ENCODE results near the gene ARAP3. TPM values are rescaled to one million over a fixed set of nuclear protein-coding genes. Genes with fewer than 3 reads are reported as not detected.

The ARAP3 gene
- total and polyA plus RNA-seq, 9 of the 15 experiments (the other 6 are each of a cell fraction or from before 2014, with no cell fraction given), result 0.83 to 25.7 (median 6.4) TPM

DNA sequence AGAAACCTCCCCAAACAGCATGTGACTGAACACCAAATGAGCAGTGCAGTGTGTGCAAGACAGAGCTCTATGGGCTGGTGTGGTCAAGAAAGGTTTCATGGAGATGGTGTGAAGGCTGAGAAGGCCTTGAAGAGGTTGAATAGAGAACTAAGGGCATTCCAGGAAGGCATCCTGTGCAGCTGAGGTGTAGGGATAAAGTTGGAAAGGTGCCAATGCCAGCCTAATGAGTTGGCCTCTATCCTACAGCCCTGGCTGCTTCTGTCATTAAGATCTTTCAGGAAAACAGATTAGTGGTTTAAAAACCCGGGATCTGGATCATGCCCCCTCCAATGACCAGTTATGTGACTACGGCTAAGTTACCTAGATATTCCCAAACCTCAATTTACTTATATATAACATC is 49.4 kb downstream of the ARAP3 start:
- no peak for FAIRE-seq
- 86% methylated on average over 2 of the region's 2 CpGs for WGBS (ENCODE audit: insufficient coverage, low coverage, missing lambda C conversion rate)

DNA sequence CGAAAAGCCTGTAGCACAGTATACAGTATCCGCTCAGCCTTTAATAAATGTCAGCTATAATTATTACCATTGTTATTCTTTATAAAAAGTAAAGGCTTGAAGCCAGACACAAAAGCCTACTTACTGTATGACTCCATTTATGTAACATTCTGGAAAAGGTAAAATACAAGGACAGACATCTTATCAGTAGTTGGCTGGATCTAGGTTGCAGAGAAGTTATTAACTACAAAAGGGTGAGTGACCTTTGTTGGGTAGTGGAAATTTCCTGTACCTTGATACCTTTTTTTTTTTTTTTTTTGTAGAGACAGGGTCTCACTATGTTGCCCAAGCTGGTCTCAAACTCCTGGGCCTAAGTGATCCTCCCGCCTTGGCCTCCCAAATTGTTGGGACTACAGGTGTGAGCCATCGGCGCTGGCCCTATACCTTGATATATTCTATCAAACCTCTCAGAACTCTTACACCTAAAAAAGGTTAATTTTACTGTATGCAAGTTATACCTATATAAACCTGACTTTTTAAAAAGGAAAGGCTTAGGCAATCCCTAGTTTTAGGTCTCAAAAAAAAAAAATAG is 51.4 kb downstream of the ARAP3 start:
- Histone ChIP-seq H3K4me3 (no peak overlapping the region), H3K9ac (ENCODE audit: insufficient read depth in 1 of 2, low read depth in 2 of 2, low read length in 2 of 2) (no peak overlapping the region), H3K4me2 (ENCODE audit: insufficient read depth, low read length) (no peak overlapping the region), H3K4me1 (replicated peaks in 1 of 2; ENCODE audit: control insufficient read depth in 2 of 2, insufficient read depth in 2 of 2, low read length in 2 of 2) (peaks cover 11 to 25% of the 10 kb centered on the region in 2 experiments), H3K36me3 (ENCODE audit: control insufficient read depth, insufficient read depth, low read length) (peaks cover 91% of the 10 kb centered on the region), H2AFZ (ENCODE audit: low read depth, low read length) (no peak overlapping the region), H3K9me3 (replicated peaks; ENCODE audit: control insufficient read depth, insufficient read depth, low read depth, low read length) (no peaks in the 10 kb centered on the region), H3K79me2 (ENCODE audit: control insufficient read depth, insufficient read depth, low read length) (peaks cover 61% of the 10 kb centered on the region), H3K27ac (ENCODE audit: extremely low read depth, low read depth, low read length) (no peak overlapping the region), H3K9me1 (ENCODE audit: control insufficient read depth, insufficient read depth, low read length) (no peaks in the 10 kb centered on the region), H3K27me3 (ENCODE audit: control insufficient read depth in 2 of 2, insufficient read depth in 2 of 2, low read length in 2 of 2) (no peaks in the 10 kb centered on the region), H4K20me1 (replicated peaks; ENCODE audit: control insufficient read depth, insufficient read depth, low read length) (no peaks in the 10 kb centered on the region)
- DNase-seq (ENCODE audit: extremely low read depth in 1 of 4, low spot score in 3 of 4) (no peak), ATAC-seq (no peak), FAIRE-seq (peak; percentile 15)
- no peak for TF ChIP-seq FIP1L1 (IDR thresholded peaks at IDR 0.05; ENCODE audit: low read depth, low read length, poor library complexity, severe bottlenecking)
- no peak for TF ChIP-seq SRSF7 (optimal IDR thresholded peaks at IDR 0.05; ENCODE audit: low read depth, low read length)
- no peak for TF ChIP-seq ZNF699 (CRISPR knock-in tag; IDR thresholded peaks at IDR 0.05; ENCODE audit: insufficient replicate concordance)
- TF ChIP-seq PPARD (CRISPR knock-in tag; IDR thresholded peaks at IDR 0.05), result no peak
- TF ChIP-seq MIER1 (IDR thresholded peaks at IDR 0.05; ENCODE audit: low read depth), result no peak
- no peak for TF ChIP-seq FOXK1 (CRISPR knock-in tag; IDR thresholded peaks at IDR 0.05; ENCODE audit: borderline replicate concordance)
- TF ChIP-seq HNRNPK (IDR thresholded peaks at IDR 0.05; ENCODE audit: low read depth, low read length, poor library complexity, severe bottlenecking), result no peak
- in situ Hi-C loops (cut with MboI) (no loop called here), intact Hi-C loops (cut with micrococcal nuclease) (no loop called here)
- ChIA-PET CTCF (ENCODE audit: low intra/inter-chr PET ratio) (no interaction called here), POLR2A (interaction anchor here (1.0 to 1.7 kb wide), 2 partner anchors 12 to 15 kb away, joined by 3 to 4 read pairs; partner anchors contain the start of gene DIAPH1)
- no TSS peak for BruUV-seq (replicated peaks)
- 95% methylated on average over 5 of the region's 5 CpGs for WGBS (ENCODE audit: insufficient coverage, low coverage, missing lambda C conversion rate)

More for the DNA sequence above, 49.4 kb downstream of the ARAP3 start:
- Histone ChIP-seq H3K27me3 (ENCODE audit: control insufficient read depth in 2 of 2, insufficient read depth in 2 of 2, low read length in 2 of 2) (no peaks in the 10 kb centered on the region), H3K4me3 (no peak overlapping the region), H3K79me2 (ENCODE audit: control insufficient read depth, insufficient read depth, low read length) (peaks cover 81% of the 10 kb centered on the region), H3K9me1 (ENCODE audit: control insufficient read depth, insufficient read depth, low read length) (no peaks in the 10 kb centered on the region), H3K4me1 (replicated peaks in 1 of 2; ENCODE audit: control insufficient read depth in 2 of 2, insufficient read depth in 2 of 2, low read length in 2 of 2) (peaks cover 21 to 31% of the 10 kb centered on the region in 2 experiments), H3K4me2 (ENCODE audit: insufficient read depth, low read length) (no peak overlapping the region), H3K36me3 (ENCODE audit: control insufficient read depth, insufficient read depth, low read length) (peaks cover 71% of the 10 kb centered on the region), H3K9ac (ENCODE audit: insufficient read depth in 1 of 2, low read depth in 2 of 2, low read length in 2 of 2) (peak overlapping the region in 1 of 2 experiments; percentile 26; a peak in 1 of 4 replicates), H3K27ac (ENCODE audit: extremely low read depth, low read depth, low read length) (no peak overlapping the region), H4K20me1 (replicated peaks; ENCODE audit: control insufficient read depth, insufficient read depth, low read length) (0 out of 2 replicates have a peak, but pooled peaks cover 8% of the 10 kb centered on the region), H2AFZ (ENCODE audit: low read depth, low read length) (no peak overlapping the region), H3K9me3 (replicated peaks; ENCODE audit: control insufficient read depth, insufficient read depth, low read depth, low read length) (no peaks in the 10 kb centered on the region)
- no peak for ATAC-seq
- POLR2A ChIA-PET, result interaction anchor here (1.9 kb wide), 2 partner anchors 13 to 15 kb away, joined by 8 to 9 read pairs; partner anchors contain the start of gene DIAPH1
- BruUV-seq (replicated peaks), result no TSS peak
- intact Hi-C loops (cut with micrococcal nuclease) (no loop called here), in situ Hi-C loops (cut with MboI) (no loop called here)
- no peak for DNase-seq (ENCODE audit: extremely low read depth in 1 of 4, low spot score in 3 of 4)
- CTCF ChIA-PET (ENCODE audit: low intra/inter-chr PET ratio), result no interaction called here
- TF ChIP-seq HDAC3 (IDR thresholded peaks at IDR 0.05; ENCODE audit: borderline replicate concordance, partially characterized antibody) (no peak), NFIC (IDR thresholded peaks at IDR 0.05) (peak; percentile 88), EZH2 (IDR thresholded peaks at IDR 0.05; ENCODE audit: borderline replicate concordance, low read depth, low read length) (no peak)

Measured in K562 (cell line).